Skeletal muscle satellite cell (primary cell): Measurements from ENCODE around the gene SCAMP2.

Source experiments
- H3K27me3 ChIP-seq: 2 replicates; pipeline ENCODE4 v1.7.0; 2013; ENCODE audit warnings: low read length; ENCODE audit not compliant: control insufficient read depth, insufficient read depth
- H3K36me3 ChIP-seq: 2 replicates; pipeline ENCODE4 v1.7.0; 2013; ENCODE audit warnings: mild to moderate bottlenecking, control low read depth, low read length; ENCODE audit not compliant: insufficient read depth
- H3K4me1 ChIP-seq: 2 replicates; pipeline ENCODE4 v1.7.0; 2013; ENCODE audit warnings: low read length; ENCODE audit not compliant: control insufficient read depth, insufficient read depth
- H3K4me2 ChIP-seq: 2 replicates; pipeline ENCODE4 v1.7.0; 2013; ENCODE audit warnings: mild to moderate bottlenecking, low read length
- H3K4me3 ChIP-seq: 2 replicates; pipeline ENCODE4 v1.7.0; 2013; ENCODE audit warnings: low read length
- H3K9ac ChIP-seq: 2 replicates; pipeline ENCODE4 v1.7.0; 2013; ENCODE audit warnings: mild to moderate bottlenecking, low read depth, low read length, moderate library complexity
- H3K9me3 ChIP-seq: replicated peaks from 2 replicates; pipeline ENCODE4 v1.7.0; 2013; ENCODE audit warnings: mild to moderate bottlenecking, control low read depth, low read length

SCAMP2 gene

DNA sequence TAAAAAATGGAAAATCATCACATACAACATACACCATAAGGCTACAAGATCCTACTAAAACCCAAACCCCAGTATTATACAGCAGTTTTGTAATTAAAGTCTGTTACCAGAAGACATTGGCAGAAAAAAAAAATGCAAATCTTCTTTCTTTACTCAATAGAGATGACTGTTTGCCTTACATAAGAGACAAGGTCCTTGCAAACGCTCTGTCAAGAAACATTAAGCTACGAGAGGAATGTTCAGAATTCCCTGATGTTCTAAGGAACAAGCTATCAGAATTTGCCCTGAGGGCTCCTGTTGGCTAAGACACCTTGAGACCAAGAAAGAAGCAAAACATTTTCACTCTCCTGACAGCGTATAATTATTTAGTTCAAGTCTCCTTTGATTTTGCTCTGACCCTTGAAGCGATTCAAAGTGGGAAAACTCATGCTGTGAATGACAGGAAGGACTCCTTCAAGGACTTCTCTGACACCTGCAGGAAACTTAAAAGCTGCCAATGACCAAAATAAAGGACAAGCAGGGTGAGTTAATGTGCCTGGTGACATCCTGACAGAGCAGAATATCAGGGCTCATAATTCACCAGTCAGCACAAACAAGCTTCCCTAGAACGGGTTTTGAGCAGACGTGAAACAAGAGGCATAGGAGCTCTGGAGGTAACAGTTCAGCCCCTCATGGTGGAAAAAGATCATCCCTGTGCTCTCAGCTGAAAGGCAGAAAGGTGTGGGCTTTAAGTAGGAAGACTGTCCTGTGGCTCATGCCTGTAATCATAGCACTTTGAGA, 2.5 kb downstream of the SCAMP2 start:
- H3K4me3 ChIP-seq, result no peak overlapping the region

DNA sequence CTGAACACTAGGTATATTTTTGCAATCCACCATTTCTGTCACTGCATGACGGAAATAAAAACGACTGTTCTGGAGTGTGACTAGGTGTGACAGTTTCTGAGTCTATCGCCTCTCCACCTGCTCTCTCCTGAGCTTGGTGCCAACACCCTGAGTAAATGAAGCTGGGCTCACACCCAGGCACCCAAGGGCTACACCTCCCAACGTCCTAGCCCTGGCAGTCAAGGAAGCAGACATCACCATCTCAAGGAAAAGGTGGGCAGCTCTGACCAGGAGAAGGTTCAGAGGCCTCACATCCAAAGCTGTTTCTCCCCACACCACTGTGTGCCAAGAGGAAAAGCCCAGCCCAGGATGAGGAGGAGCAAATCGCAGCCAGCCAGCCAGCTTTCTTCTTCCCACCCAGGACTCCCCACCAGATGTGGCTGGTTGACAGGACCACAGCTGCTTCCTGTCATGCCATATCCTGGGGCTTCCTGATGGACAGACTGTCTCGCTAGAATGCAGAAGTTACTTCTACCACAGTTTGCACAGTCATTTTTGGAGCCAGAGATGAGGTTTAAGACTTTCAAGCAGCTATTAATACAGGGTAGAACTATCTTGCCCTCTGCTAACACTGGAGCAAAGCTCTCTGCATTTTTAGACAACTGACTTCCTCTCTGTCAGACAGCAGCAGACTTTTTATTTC, 3.3 kb downstream of the SCAMP2 start:
- Histone ChIP-seq H3K27me3 (no peaks in the 10 kb centered on the region), H3K36me3 (peaks cover 9% of the 10 kb centered on the region), H3K9ac (peak overlapping the region; percentile 0), H3K9me3 (no peaks in the 10 kb centered on the region), H3K4me2 (peak overlapping the region; percentile 41), H3K4me1 (peaks cover 28% of the 10 kb centered on the region), H3K4me3 (no peak overlapping the region)

More for the DNA sequence above, 2.5 kb downstream of the SCAMP2 start:
- H3K9me3 ChIP-seq, result no peaks in the 10 kb centered on the region
- H3K4me2 ChIP-seq, result peak overlapping the region; percentile 8
- no peaks in the 10 kb centered on the region for H3K27me3 ChIP-seq
- peaks cover 28% of the 10 kb centered on the region for H3K4me1 ChIP-seq
- peak overlapping the region; percentile 0 for H3K9ac ChIP-seq
- H3K36me3 ChIP-seq, result peaks cover 9% of the 10 kb centered on the region

DNA sequence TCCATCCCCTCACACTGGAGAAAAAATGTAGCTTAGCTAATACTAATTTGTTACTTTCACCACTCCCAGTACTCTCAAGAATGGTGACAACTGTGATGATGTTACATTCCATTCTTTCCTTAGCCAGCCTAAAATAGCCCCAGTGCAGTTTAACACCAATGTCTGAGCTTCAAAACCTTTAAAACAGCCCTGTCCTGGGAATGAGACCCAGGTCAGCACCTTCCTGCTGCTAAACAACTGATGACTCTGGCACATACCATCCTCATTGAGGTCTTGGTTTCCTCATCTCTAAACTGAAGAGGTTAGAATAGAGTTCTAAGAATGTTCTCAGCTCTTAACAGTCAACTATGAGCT, 3.8 kb downstream of the SCAMP2 start:
- Histone ChIP-seq H3K36me3 (peaks cover 9% of the 10 kb centered on the region), H3K9ac (no peak overlapping the region), H3K9me3 (no peaks in the 10 kb centered on the region), H3K4me2 (no peak overlapping the region), H3K27me3 (no peaks in the 10 kb centered on the region), H3K4me3 (no peak overlapping the region), H3K4me1 (peaks cover 28% of the 10 kb centered on the region)

DNA sequence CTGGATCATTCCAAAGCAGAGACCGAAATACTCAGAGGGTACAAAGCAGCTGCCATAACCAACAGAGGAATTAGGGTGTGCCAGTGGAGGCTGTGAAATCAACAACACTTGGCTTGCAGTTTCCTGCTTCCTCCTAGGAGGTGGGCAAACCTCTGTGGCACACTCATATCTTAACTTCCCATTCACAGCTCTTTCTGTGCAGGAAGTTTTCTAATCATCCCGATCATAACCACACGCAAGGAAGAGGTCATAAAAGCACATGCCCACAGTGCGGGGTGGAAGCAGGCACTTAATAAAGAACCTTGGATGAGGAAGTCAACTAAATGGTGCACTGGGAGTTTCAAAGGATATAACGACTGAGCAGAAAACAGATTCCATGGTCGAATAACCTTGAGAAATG, 5.1 kb downstream of the SCAMP2 start:
- Histone ChIP-seq H3K9ac (no peak overlapping the region), H3K9me3 (no peaks in the 10 kb centered on the region), H3K4me3 (no peak overlapping the region), H3K4me1 (peaks cover 33% of the 10 kb centered on the region), H3K27me3 (no peaks in the 10 kb centered on the region), H3K4me2 (no peak overlapping the region), H3K36me3 (peaks cover 9% of the 10 kb centered on the region)

DNA sequence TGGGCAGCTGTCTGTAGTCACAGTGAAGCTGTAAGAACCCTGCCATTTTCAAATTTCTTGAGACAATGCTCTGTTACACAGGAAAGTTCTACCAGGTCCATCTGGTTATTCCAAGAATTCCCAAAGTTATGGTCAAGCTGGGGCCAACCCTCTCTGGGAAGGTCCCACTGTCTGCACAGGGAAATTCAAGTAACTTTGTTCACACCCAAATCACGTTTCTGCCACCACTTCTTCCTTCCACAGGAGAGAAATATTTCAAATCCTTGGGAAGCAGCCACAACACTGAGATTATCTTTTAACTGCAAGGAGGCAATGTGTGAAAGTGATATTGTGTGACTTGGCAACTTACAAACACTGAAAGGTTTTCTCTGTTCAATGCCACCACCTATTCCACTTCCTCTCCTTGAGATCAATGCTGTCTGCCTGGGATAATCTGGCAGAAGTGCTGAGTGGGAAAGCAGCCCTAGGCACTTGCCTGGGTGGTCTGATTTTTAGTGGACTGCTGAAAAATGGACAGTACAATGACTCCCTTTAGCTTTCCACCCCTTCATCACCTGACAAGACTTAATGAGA, 5.6 kb downstream of the SCAMP2 start:
- peaks cover 33% of the 10 kb centered on the region for H3K4me1 ChIP-seq
- no peaks in the 10 kb centered on the region for H3K27me3 ChIP-seq
- H3K4me3 ChIP-seq, result no peak overlapping the region

DNA sequence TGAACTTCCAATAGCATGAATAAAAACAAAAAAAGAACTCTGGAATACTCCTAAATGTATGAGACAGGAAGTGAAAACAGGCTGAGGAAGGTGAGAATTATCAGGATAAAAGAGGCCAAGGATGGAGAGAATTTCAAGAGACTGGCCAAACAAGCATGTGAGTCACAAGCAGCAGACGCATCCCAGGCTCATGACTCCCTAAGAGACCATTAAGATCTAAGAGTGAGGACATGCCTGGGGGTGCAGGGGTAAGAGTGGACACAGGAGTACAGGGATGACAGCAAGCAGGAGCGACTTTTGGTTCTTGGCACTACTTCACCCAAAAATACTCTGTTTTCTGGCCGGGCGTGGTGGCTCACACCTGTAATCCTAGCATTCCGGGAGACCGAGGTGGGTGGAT, 7.1 kb downstream of the SCAMP2 start:
- no peaks in the 10 kb centered on the region for H3K9me3 ChIP-seq
- H3K36me3 ChIP-seq, result peaks cover 13% of the 10 kb centered on the region
- no peaks in the 10 kb centered on the region for H3K27me3 ChIP-seq
- H3K4me2 ChIP-seq, result peak overlapping the region; percentile 19
- H3K9ac ChIP-seq, result no peak overlapping the region
- no peak overlapping the region for H3K4me3 ChIP-seq
- peaks cover 33% of the 10 kb centered on the region for H3K4me1 ChIP-seq

More for the DNA sequence above, 5.6 kb downstream of the SCAMP2 start:
- H3K9me3 ChIP-seq, result no peaks in the 10 kb centered on the region
- H3K9ac ChIP-seq, result no peak overlapping the region
- H3K4me2 ChIP-seq, result no peak overlapping the region
- H3K36me3 ChIP-seq, result peaks cover 9% of the 10 kb centered on the region

DNA sequence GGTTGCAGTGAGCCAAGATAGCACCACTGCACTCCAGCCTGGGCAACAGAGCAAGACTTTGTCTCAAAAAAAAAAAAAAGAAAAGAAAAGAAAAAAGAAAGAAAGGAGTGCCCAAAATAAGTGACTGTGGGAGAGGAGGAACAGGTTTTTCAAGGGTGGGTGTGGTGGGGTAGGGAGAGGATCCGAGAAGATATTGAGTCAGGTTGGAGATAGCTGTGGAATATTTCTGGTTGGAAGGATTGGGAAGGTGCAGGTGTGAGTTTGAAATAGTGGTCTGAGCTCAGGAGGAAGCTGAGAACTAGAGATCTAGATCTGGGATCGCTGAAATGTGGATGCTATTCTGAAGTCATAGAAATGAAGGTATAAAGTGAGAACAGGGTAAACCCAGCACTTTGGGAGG, 7.8 kb downstream of the SCAMP2 start:
- H3K4me1 ChIP-seq, result peaks cover 28% of the 10 kb centered on the region
- H3K4me2 ChIP-seq, result no peak overlapping the region
- H3K9me3 ChIP-seq, result no peaks in the 10 kb centered on the region
- H3K27me3 ChIP-seq, result no peaks in the 10 kb centered on the region
- no peak overlapping the region for H3K9ac ChIP-seq
- no peak overlapping the region for H3K4me3 ChIP-seq
- peaks cover 9% of the 10 kb centered on the region for H3K36me3 ChIP-seq

DNA sequence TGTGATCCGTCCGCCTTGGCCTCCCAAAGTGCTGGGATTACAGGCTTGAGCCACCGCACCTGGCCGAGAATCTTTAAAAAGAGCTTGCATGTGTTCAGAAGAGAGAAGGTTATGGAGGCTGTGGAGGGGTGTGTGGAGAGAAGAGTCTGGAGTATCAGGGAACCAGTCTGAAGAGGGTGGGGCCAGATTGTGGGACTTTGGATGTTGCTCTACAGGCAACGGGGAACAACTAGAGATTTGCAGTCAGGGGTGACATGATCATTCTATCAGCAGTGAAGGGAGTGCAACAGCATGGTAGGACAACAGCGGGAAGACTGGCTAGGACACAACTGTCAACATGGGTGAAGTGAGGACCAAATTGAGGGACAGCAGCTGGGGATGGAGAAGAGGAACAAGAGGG, 8.9 kb downstream of the SCAMP2 start:
- Histone ChIP-seq H3K27me3 (no peaks in the 10 kb centered on the region), H3K4me3 (no peak overlapping the region), H3K4me1 (peaks cover 18% of the 10 kb centered on the region), H3K36me3 (peaks cover 9% of the 10 kb centered on the region), H3K9ac (no peak overlapping the region), H3K9me3 (no peaks in the 10 kb centered on the region), H3K4me2 (no peak overlapping the region)

DNA sequence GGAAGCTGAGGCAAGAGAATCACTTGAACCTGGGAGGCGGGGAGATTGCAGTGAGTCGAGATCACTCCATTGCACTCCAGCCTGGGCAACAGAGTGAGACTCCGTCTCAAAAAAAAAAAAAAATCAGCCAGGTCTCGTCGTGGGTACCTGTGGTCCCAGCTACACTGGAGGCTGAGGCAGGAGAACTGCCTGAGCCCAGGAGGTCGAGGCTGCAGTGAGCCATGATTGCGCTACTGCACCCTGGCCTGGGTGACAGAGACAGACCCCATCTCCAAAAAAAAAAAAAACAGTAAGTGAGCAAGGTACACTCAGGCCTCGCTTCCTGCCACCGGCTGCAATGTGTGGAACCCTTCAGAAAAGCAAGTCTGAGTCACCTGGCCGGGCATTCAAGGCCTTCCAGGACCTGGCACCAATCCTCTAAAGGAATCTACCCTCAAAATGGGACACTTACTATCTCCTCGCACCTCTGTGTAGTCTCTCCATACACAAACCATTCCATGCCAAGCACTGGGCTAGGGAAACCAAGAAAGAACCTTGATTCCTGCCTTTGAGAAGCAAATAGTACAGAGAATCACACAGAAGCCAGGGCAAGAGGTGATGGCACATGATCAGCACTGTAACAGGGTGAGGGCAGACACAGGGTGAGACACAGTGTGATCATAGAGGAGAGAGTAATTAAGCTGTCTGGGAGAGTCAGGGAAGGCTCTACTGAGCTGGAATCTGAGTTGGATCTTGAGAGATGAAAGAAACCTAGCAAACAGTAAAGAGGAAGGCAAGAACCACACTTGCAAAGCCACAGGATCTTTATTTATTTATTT, 9.7 kb downstream of the SCAMP2 start:
- Histone ChIP-seq H3K36me3 (peaks cover 9% of the 10 kb centered on the region), H3K9me3 (no peaks in the 10 kb centered on the region), H3K4me1 (peaks cover 17% of the 10 kb centered on the region), H3K9ac (no peak overlapping the region), H3K4me3 (no peak overlapping the region), H3K4me2 (no peak overlapping the region), H3K27me3 (no peaks in the 10 kb centered on the region)

DNA sequence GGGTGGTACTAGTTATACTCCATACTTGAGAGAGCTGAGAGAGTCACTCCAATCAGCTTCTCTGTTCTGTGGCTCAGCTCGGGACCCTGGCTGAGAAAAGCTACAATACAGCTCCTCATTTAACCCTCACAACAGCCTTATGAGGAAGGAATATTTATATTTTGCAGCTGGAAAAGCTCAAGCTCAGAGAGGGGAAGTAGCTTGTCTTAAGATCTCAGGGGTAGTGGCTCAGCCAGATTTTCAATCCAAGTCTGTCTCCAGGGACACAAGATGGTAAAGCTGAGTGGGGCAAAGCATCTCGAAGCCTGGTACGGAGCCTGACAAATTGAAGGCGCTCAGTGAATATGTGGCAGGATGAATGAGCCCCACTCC, 14.8 kb downstream of the SCAMP2 start:
- no peaks in the 10 kb centered on the region for H3K9me3 ChIP-seq
- H3K36me3 ChIP-seq, result peaks cover 21% of the 10 kb centered on the region
- no peak overlapping the region for H3K9ac ChIP-seq
- no peak overlapping the region for H3K4me3 ChIP-seq
- H3K4me1 ChIP-seq, result peaks cover 3% of the 10 kb centered on the region
- no peaks in the 10 kb centered on the region for H3K27me3 ChIP-seq
- H3K4me2 ChIP-seq, result no peak overlapping the region

DNA sequence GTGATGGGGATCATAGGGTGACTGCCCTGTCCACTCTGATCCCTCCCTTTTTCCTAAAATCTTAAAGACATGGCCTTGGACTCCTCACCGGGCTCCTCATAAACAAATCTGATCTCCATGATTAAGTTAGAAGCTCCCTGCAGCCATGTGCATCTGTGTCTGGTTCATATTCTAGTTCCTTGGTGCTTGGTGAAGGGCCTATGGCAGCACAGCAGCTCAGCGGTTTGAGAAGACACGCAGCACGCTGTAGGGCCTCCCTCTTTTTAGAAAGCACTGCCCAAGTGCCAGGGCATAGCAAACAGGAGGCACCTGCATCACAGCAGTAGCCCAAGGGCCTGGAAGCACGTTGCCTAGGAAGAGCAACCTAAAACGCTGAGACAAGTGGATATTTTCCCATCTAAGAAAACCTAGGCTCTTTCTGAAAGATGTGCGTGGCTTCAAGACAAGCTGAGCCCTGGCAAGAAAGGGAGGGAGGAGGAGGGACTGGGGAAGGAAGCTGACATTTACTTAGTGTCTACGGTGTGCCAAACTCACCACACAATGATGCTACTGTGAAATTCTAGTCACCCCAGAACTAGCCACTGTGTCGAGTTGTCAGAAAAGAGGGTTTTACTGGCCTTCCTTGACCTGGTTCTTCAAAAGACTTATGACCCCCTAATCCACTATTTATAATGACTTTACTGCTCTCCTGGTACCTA, 15.3 kb downstream of the SCAMP2 start:
- no peak overlapping the region for H3K9ac ChIP-seq
- H3K9me3 ChIP-seq, result no peaks in the 10 kb centered on the region
- no peak overlapping the region for H3K4me2 ChIP-seq
- no peak overlapping the region for H3K4me3 ChIP-seq
- no peaks in the 10 kb centered on the region for H3K4me1 ChIP-seq
- peaks cover 26% of the 10 kb centered on the region for H3K36me3 ChIP-seq
- no peaks in the 10 kb centered on the region for H3K27me3 ChIP-seq
